DMS53 treated with DMSO at 0.1 percent for 48 hours (cell line): Measurements from ENCODE around the gene ADAP1.
"Not testable (repeated sequence)": the region's sequence is repeated elsewhere in the genome, so short reads cannot be mapped to it uniquely, and the experiment has no call there.

Experiments
- DNase-seq: peaks from one replicate; lab custom pipeline; 2025; ENCODE audit not compliant: unreplicated experiment; lab: John Stamatoyannopoulos, UW

Gene ADAP1

GRCh38 chr7:975702-976473, 21.4 kb upstream of the ADAP1 start:
- no peak for DNase-seq

- DNase-seq: peak; percentile 62
Observed at GRCh38 chr7:974820-975681, 20.6 kb upstream of the ADAP1 start, which contains the start of gene COX19. COX19 (minus strand) TSS chr7:975549; CDS start chr7:975509, 40 bp downstream.

GRCh38 chr7:974172-974571, 19.7 kb upstream of the ADAP1 start:
- DNase-seq: no peak

- no peak for DNase-seq
Observed at GRCh38 chr7:973312-973711, 18.8 kb upstream of the ADAP1 start.

- no peak for DNase-seq
Observed at GRCh38 chr7:972676-973309, 18.3 kb upstream of the ADAP1 start.

GRCh38 chr7:972110-972509, 17.6 kb upstream of the ADAP1 start:
- DNase-seq: no peak

GRCh38 chr7:970744-971143, 16.3 kb upstream of the ADAP1 start:
- no peak for DNase-seq

GRCh38 chr7:969403-969802, 14.9 kb upstream of the ADAP1 start:
- no peak for DNase-seq

GRCh38 chr7:968205-969105, 14.0 kb upstream of the ADAP1 start:
- no peak for DNase-seq

GRCh38 chr7:967361-968082, 13.0 kb upstream of the ADAP1 start:
- no peak for DNase-seq

- no peak for DNase-seq
Observed at GRCh38 chr7:966291-967069, 12.0 kb upstream of the ADAP1 start.

GRCh38 chr7:964401-965231, 10.1 kb upstream of the ADAP1 start:
- peak; percentile 12 for DNase-seq

GRCh38 chr7:963236-964078, 9.0 kb upstream of the ADAP1 start:
- peak; percentile 64 for DNase-seq

GRCh38 chr7:962401-963081, 8.1 kb upstream of the ADAP1 start:
- DNase-seq: no peak

GRCh38 chr7:961546-962400, 7.3 kb upstream of the ADAP1 start:
- no peak for DNase-seq

GRCh38 chr7:960972-961371, 6.5 kb upstream of the ADAP1 start:
- DNase-seq: not testable (repeated sequence)
